Ishikawa (cell line): ENCODE results near the gene HAUS6.

Experiments used
- CEBPB ChIP-seq: IDR thresholded peaks from 2 replicates; pipeline ENCODE4 v1.6.1; 2012
- CREB1 ChIP-seq: IDR thresholded peaks from 2 replicates; pipeline ENCODE4 v1.6.1; 2012; ENCODE audit warnings: low read depth
- EGR1 ChIP-seq: IDR thresholded peaks from 2 replicates; pipeline ENCODE4 v1.6.1; 2012
- EP300 ChIP-seq: IDR thresholded peaks from 2 replicates; pipeline ENCODE4 v1.6.1; 2012; ENCODE audit warnings: borderline replicate concordance
- FOXM1 ChIP-seq: IDR thresholded peaks from 2 replicates; pipeline ENCODE4 v1.6.1; 2012; ENCODE audit warnings: low read depth, borderline replicate concordance
- MAX ChIP-seq: IDR thresholded peaks from 2 replicates; pipeline ENCODE4 v1.6.1; 2012
- NFIC ChIP-seq: IDR thresholded peaks from 2 replicates; pipeline ENCODE4 v1.6.1; 2012
- RAD21 ChIP-seq: IDR thresholded peaks from 2 replicates; pipeline ENCODE4 v1.6.1; 2012; ENCODE audit warnings: low read depth
- REST ChIP-seq: IDR thresholded peaks from 2 replicates; pipeline ENCODE4 v1.6.1; 2012; ENCODE audit warnings: low read depth, mild to moderate bottlenecking
- TAF1 ChIP-seq: IDR thresholded peaks from 2 replicates; pipeline ENCODE4 v1.6.1; 2012; ENCODE audit warnings: low read depth, mild to moderate bottlenecking
- TCF12 ChIP-seq: IDR thresholded peaks from 2 replicates; pipeline ENCODE4 v1.6.1; 2012; ENCODE audit warnings: low read depth
- TEAD4 ChIP-seq: IDR thresholded peaks from 2 replicates; pipeline ENCODE4 v1.6.1; 2012
- USF1 ChIP-seq: IDR thresholded peaks from 2 replicates; pipeline ENCODE4 v1.6.1; 2012
- YY1 ChIP-seq: IDR thresholded peaks from 2 replicates; pipeline ENCODE4 v1.6.1; 2012; ENCODE audit warnings: low read depth
- ZBTB7A ChIP-seq: IDR thresholded peaks from 2 replicates; pipeline ENCODE4 v1.6.1; 2012; ENCODE audit warnings: low read depth

Gene HAUS6

DNA sequence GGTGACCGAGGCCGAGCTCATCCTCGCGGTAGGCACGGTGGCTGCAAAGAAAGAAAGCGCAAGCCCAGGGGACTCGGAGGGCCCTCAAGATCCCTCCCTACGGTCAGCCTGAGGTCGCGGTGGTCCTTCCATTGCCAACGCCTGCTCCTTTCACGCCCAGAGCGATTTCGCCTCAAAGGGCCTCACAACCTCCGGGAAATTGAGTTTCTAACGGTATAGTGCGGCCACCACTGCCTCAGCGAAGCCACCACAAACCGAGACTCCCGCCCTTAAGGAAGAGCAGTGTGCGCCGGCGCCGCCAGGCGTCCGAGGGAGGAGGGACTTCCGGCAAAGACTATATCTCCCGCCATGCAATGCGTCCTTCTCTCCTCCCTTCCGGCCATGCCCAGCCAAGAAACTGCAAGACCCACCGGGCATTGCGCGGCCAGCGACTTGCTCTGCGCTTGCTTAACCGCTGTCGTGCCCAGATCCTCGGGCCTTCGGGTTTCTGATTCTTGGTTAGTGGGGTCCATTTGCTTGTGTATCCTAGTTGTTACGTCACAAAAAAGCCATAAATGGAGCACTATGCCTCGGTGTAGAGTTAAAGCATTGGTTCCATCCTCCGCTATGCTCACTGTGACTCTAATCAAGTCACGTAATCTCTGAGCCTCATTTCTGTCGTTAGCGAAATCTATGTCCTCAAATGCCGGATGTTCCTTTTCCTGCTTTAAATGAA lies at the start of gene HAUS6:
Gene HAUS6, minus strand, starts transcription at position 274 of the 715 bp plus-strand sequence. Its CDS starts 253 bp downstream, at position 21.
- no peak for TF ChIP-seq TCF12
- peak; percentile 84 for TF ChIP-seq MAX
- TF ChIP-seq NFIC = no peak; the same call in 1 of the 2 replicates
- no peak for TF ChIP-seq EP300
- TF ChIP-seq CEBPB = peak; percentile 50; the same call in 1 of the 2 replicates
- TF ChIP-seq TAF1 = peak; percentile 85
- TF ChIP-seq EGR1 = no peak
- no peak for TF ChIP-seq YY1
- no peak for TF ChIP-seq RAD21

- no peak for TF ChIP-seq ZBTB7A
These were observed 48.9 kb upstream of the HAUS6 start for GRCh38 chr9:19151425-19152159.

- no peak for TF ChIP-seq CEBPB
- no peak for TF ChIP-seq NFIC
- no peak for TF ChIP-seq USF1
- no peak for TF ChIP-seq MAX
These were observed 46.5 kb upstream of the HAUS6 start for GRCh38 chr9:19149230-19149629.

DNA sequence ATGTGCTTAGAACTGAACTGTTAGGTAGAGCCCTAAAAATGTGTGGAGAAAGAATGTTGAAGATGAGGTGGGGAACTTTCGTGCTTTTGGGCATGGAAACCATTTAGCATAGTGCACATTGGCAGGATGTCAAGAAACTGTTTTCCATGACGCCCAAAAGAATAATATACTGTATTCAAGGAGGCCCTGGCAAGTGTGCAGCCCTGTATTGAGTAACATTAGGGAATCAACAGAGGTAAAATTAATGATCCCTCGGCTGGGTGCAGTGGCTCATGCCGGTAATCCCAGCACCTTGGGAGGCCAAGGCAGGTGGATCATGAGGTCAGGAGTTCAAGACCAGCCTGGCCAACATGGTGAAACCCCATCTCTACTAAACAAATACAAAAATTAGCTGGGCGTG lies 45.5 kb upstream of the HAUS6 start:
- no peak for TF ChIP-seq TEAD4
- TF ChIP-seq NFIC = 0 out of 2 replicates have a peak, but pooled peaks have one; percentile 7

DNA sequence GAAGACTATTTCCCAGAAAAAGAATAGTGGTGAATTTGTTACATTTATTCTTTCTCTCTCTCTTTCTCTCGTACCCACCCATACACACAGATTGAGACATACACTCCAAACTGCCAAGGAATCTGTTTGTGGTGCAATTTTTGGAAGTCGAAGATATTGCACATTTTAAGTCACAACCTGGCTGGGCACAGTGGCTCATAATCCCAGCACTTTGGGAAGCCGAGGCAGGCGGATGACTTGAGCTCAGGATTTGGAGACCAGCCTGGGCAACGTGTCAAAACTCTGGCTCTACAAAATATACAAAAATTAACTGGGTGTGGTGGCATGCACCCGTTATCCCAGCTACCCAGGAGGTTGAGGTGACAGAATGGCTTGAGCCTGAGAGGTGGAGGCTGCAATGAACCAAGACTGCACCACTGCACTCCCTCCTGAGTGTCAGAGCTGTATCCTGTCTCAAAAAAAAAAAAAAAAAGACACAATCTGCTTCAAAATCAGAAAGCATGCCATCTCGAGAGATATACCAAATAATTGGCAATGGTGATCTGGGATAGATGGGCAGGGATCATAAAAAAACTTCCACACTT lies 43.8 kb upstream of the HAUS6 start:
- TF ChIP-seq EGR1 = no peak
- no peak for TF ChIP-seq MAX
- no peak for TF ChIP-seq TAF1
- no peak for TF ChIP-seq RAD21
- no peak for TF ChIP-seq YY1
- TF ChIP-seq FOXM1 = no peak
- no peak for TF ChIP-seq TCF12
- TF ChIP-seq USF1 = no peak

DNA sequence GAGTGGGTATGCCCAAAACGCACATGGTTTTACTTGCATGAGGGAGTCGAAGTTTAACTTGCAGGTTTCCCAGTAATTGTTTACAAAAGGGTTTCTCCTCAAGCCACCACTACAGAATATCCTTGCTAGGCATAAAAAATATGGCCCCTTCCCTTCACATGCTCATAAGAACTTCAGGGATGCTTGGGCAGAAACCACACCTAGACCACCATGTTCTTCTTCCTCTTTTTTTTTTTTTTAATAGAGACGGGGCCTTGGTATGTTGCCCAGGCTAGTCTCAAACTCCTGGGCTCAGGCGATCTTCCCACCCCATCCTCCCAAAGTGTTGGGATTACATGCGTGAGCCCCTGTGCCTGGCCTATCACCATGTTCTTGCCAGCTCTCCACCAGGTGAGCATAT lies 43.2 kb upstream of the HAUS6 start:
- TF ChIP-seq CREB1 (no peak), TAF1 (no peak), YY1 (no peak), EGR1 (no peak), CEBPB (no peak), USF1 (no peak), EP300 (no peak)

- TF ChIP-seq MAX (no peak), REST (no peak), CREB1 (no peak), TAF1 (no peak), FOXM1 (no peak), USF1 (no peak), TEAD4 (no peak), RAD21 (no peak), EP300 (no peak), YY1 (no peak), CEBPB (no peak), ZBTB7A (no peak)
These were observed 37.6 kb upstream of the HAUS6 start for GRCh38 chr9:19140259-19140658.
